Measurements from ENCODE around the gene F10. TPM values are rescaled to one million over a fixed set of nuclear protein-coding genes. Genes with fewer than 3 reads are reported as not detected.

Gene F10
- total and polyA plus RNA-seq, 2 of the 13 experiments (the other 11 are each of a cell fraction or from before 2014, with no cell fraction given) = 58.4 to 237 TPM

GRCh38 chr13:113164492-113164891 is 41.9 kb downstream of the F10 start:
- H3K27me3 ChIP-seq (ENCODE audit: control insufficient read depth in 1 of 2, insufficient read depth in 2 of 2, low read length in 2 of 2) = no peaks in the 10 kb centered on the region
- no peaks in the 10 kb centered on the region for H3K9me3 ChIP-seq (ENCODE audit: low read length)
- FAIRE-seq (no peak), DNase-seq (ENCODE audit: low spot score) (no peak), ATAC-seq (no peak)
- no peaks in the 10 kb centered on the region for H3K79me2 ChIP-seq (ENCODE audit: insufficient read depth, low read length)
- in situ Hi-C loops (cut with HindIII; ENCODE audit: extremely low pct_ligation_motif_present, low pct_unique_long_range_greater_than_20kb) (no loop called here), intact Hi-C loops (cut with micrococcal nuclease; ENCODE audit: unreplicated experiment) (no loop called here)
- no peak overlapping the region for H3K9ac ChIP-seq (ENCODE audit: insufficient read depth, low read depth, low read length)
- ChIA-PET POLR2A (no interaction called here), CTCF (ENCODE audit: low intra/inter-chr PET ratio, low total read pairs) (no interaction called here)
- H3K36me3 ChIP-seq (replicated peaks in 1 of 2; ENCODE audit: control insufficient read depth in 1 of 2, insufficient read depth in 2 of 2, low read length in 2 of 2) = no peaks in the 10 kb centered on the region; a peak in 1 of 5 replicates
- no peak overlapping the region for H3K27ac ChIP-seq (ENCODE audit: extremely low read length, insufficient read depth, low read length)
- H2AFZ ChIP-seq (ENCODE audit: low read length) = no peak overlapping the region
- no TSS peak for BruUV-seq (replicated peaks)
- no peak overlapping the region for H3K4me2 ChIP-seq (ENCODE audit: low read depth, low read length)
- no peaks in the 10 kb centered on the region for H4K20me1 ChIP-seq (ENCODE audit: insufficient read depth, low read length)
- H3K4me3 ChIP-seq (replicated peaks in 1 of 3; ENCODE audit: insufficient read depth in 1 of 3, low read depth in 2 of 3, low read length in 3 of 3) = no peak overlapping the region
- TF ChIP-seq JUNB (CRISPR knock-in tag; IDR thresholded peaks at IDR 0.05; ENCODE audit: borderline replicate concordance) = no peak
- TF ChIP-seq RFXAP (CRISPR knock-in tag; IDR thresholded peaks at IDR 0.05; ENCODE audit: borderline replicate concordance) = no peak
- no peak for TF ChIP-seq HNRNPUL1 (IDR thresholded peaks at IDR 0.05; ENCODE audit: low read depth, low read length)
- no peak for TF ChIP-seq STAT5B (CRISPR knock-in tag; IDR thresholded peaks at IDR 0.05)
- TF ChIP-seq, protein P1, sequence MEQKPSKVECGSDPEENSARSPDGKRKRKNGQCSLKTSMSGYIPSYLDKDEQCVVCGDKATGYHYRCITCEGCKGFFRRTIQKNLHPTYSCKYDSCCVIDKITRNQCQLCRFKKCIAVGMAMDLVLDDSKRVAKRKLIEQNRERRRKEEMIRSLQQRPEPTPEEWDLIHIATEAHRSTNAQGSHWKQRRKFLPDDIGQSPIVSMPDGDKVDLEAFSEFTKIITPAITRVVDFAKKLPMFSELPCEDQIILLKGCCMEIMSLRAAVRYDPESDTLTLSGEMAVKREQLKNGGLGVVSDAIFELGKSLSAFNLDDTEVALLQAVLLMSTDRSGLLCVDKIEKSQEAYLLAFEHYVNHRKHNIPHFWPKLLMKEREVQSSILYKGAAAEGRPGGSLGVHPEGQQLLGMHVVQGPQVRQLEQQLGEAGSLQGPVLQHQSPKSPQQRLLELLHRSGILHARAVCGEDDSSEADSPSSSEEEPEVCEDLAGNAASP (CRISPR knock-in tag; IDR thresholded peaks at IDR 0.05; ENCODE audit: borderline replicate concordance) = no peak
- no peak for TF ChIP-seq ZFP1 (CRISPR knock-in tag; IDR thresholded peaks at IDR 0.05)
- TF ChIP-seq MTF2 (CRISPR knock-in tag; IDR thresholded peaks at IDR 0.05; ENCODE audit: borderline replicate concordance) = no peak
- no peak for TF ChIP-seq HIVEP1 (CRISPR knock-in tag; IDR thresholded peaks at IDR 0.05)
- H3K4me1 ChIP-seq (ENCODE audit: insufficient read depth, low read length) = peaks cover 19% of the 10 kb centered on the region
- WGBS (ENCODE audit: low lambda C conversion rate) = 93% methylated on average over 12 of the region's 12 CpGs

DNA sequence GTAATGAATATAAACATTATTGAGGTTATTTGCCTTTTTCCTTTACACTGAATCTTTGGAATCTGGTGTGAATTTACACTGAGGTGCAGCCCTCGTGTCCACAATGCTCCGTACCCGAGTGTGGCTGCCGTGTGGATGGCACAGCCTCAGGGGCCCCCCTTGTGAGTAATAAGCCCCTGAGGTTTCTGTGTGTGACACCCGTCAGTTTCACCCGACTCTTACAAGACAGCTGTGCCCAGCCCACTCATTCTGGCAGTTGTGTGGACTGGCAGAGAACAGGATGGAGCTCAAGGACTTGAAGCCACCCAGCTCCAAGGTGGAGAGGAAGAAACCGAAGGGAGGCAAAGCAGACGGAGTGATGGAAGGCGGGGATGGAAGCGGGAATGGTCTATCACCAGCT is 43.7 kb downstream of the F10 start:
- no peak for ATAC-seq
- H3K79me2 ChIP-seq (ENCODE audit: insufficient read depth, low read length) = no peaks in the 10 kb centered on the region
- no peak for DNase-seq (ENCODE audit: low spot score)
- POLR2A ChIA-PET = no interaction called here
- in situ Hi-C loops (cut with HindIII; ENCODE audit: extremely low pct_ligation_motif_present, low pct_unique_long_range_greater_than_20kb) (no loop called here), intact Hi-C loops (cut with micrococcal nuclease; ENCODE audit: unreplicated experiment) (no loop called here)
- H4K20me1 ChIP-seq (ENCODE audit: insufficient read depth, low read length) = no peaks in the 10 kb centered on the region
- peaks cover 0 to under 1% of the 10 kb centered on the region in 2 experiments; a peak in 2 of 5 replicates for H3K36me3 ChIP-seq (replicated peaks in 1 of 2; ENCODE audit: control insufficient read depth in 1 of 2, insufficient read depth in 2 of 2, low read length in 2 of 2)
- no peak overlapping the region for H3K4me2 ChIP-seq (ENCODE audit: low read depth, low read length)
- no peak overlapping the region for H3K27ac ChIP-seq (ENCODE audit: extremely low read length, insufficient read depth, low read length)
- no TSS peak for BruUV-seq (replicated peaks)
- H3K9me3 ChIP-seq (ENCODE audit: low read length) = no peaks in the 10 kb centered on the region
- no peak for TF ChIP-seq ZFP90 (CRISPR knock-in tag; IDR thresholded peaks at IDR 0.05; ENCODE audit: borderline replicate concordance)
- no peak for TF ChIP-seq TERF1 (CRISPR knock-in tag; IDR thresholded peaks at IDR 0.05)
- no peak for TF ChIP-seq HES4 (CRISPR knock-in tag; IDR thresholded peaks at IDR 0.05; ENCODE audit: borderline replicate concordance)
- no peak for TF ChIP-seq ZBTB7B (CRISPR knock-in tag; IDR thresholded peaks at IDR 0.05)
- TF ChIP-seq, protein P2, sequence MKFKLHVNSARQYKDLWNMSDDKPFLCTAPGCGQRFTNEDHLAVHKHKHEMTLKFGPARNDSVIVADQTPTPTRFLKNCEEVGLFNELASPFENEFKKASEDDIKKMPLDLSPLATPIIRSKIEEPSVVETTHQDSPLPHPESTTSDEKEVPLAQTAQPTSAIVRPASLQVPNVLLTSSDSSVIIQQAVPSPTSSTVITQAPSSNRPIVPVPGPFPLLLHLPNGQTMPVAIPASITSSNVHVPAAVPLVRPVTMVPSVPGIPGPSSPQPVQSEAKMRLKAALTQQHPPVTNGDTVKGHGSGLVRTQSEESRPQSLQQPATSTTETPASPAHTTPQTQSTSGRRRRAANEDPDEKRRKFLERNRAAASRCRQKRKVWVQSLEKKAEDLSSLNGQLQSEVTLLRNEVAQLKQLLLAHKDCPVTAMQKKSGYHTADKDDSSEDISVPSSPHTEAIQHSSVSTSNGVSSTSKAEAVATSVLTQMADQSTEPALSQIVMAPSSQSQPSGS (CRISPR knock-in tag; IDR thresholded peaks at IDR 0.05) = no peak
- TF ChIP-seq ZNF709 (CRISPR knock-in tag; IDR thresholded peaks at IDR 0.05) = no peak
- TF ChIP-seq, protein P3, sequence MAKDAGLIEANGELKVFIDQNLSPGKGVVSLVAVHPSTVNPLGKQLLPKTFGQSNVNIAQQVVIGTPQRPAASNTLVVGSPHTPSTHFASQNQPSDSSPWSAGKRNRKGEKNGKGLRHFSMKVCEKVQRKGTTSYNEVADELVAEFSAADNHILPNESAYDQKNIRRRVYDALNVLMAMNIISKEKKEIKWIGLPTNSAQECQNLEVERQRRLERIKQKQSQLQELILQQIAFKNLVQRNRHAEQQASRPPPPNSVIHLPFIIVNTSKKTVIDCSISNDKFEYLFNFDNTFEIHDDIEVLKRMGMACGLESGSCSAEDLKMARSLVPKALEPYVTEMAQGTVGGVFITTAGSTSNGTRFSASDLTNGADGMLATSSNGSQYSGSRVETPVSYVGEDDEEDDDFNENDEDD (CRISPR knock-in tag; IDR thresholded peaks at IDR 0.05; ENCODE audit: borderline replicate concordance) = no peak
- H3K4me3 ChIP-seq (replicated peaks in 1 of 3; ENCODE audit: insufficient read depth in 1 of 3, low read depth in 2 of 3, low read length in 3 of 3) = no peak overlapping the region
- no peak for FAIRE-seq
- H3K9ac ChIP-seq (ENCODE audit: insufficient read depth, low read depth, low read length) = no peak overlapping the region
- WGBS (ENCODE audit: low lambda C conversion rate) = 97% methylated on average over 10 of the region's 10 CpGs
- CTCF ChIA-PET (ENCODE audit: low intra/inter-chr PET ratio, low total read pairs) = no interaction called here
- no peak overlapping the region for H2AFZ ChIP-seq (ENCODE audit: low read length)
- peaks cover 26% of the 10 kb centered on the region for H3K4me1 ChIP-seq (ENCODE audit: insufficient read depth, low read length)
- no peaks in the 10 kb centered on the region for H3K27me3 ChIP-seq (ENCODE audit: control insufficient read depth in 1 of 2, insufficient read depth in 2 of 2, low read length in 2 of 2)
